Stimulated activated CD4-positive, alpha-beta T cell treated with anti-CD3 and anti-CD28 coated beads, Interleukin-4, amount 100 ng/mL, for 4 hours (primary cell): Measurements from ENCODE around the gene PRCC.
A peak's percentile ranks its signal among the peaks of the same experiment; 100 is the strongest.

Experiments
- DNase-seq, 2 experiments: peaks; one replicate each; pipeline ENCODE4 v3.0.0-alpha.2; 2020

Gene PRCC

DNA sequence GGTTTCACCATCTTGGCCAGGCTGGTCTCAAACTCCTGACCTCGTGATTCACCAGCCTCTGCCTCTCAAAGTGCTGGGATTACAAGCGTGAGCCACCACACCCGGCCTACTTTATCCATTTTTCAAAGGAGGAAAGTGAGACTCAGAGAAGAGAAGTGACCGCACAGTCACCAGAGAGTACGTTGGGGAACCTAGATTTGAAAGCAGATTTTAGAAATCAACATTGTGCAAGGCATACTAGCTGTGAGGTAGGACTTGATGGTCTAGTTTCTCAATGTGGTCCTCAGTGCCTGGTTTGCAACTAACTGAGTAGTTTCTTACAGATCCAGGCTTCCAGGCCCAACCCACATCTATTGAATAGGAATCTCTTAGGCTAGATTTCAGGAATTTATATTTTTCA lies 1.7 kb upstream of the PRCC start:
- DNase-seq: no peak

GRCh38 chr1:156766298-156767100 lies 836 bp upstream of the PRCC start:
- DNase-seq: no peak

DNA sequence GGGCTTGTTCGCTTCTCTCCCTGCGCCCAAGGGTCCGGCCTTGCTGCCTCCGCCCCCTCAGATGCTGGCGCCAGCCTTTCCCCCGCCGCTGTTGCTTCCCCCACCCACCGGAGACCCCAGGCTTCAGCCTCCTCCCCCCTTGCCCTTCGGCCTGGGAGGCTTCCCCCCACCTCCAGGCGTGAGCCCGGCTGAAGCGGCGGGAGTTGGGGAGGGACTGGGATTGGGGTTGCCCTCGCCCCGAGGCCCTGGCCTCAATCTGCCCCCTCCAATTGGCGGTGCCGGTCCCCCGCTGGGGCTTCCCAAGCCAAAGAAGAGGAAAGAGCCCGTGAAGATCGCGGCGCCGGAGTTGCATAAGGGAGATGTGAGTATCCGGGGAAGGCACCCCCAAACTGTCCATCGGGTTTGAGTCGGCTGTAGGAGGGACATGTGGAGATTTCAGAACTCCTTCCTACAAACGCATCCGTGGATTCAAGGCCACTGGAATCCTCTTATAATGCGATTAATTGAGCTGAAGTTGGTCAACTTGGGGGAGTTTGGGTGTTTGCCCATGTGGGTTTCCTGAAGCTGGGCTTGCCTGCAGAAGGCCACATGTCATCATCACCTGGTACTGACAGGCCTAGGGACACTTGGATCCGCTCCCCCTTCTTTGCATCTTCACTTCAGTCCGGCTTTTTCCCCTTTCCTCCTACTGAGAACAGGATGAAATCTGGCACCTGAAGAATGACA lies 707 bp downstream of the PRCC start:
- DNase-seq: no peak

- no peak for DNase-seq
Measured at GRCh38 chr1:156768610-156769295, 1.4 kb downstream of the PRCC start.

DNA sequence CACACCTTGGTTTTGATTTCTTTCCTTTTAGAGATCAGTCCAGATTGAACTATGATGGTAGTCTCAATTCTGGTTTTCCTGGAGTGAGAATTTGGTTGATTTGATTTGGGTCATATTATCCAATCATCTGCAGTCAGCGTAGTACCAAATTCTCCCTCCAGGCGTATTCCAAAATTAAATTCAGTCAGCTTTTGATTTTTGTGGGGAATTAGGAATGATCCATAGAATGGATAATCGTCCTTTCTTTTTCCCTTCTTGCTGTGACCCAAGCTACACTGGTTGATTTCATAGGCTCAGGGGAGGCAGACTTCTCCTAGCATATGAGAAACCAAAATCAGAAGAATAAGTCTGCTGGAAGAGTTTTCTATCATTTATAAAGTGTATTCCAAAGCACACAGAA lies 4.9 kb downstream of the PRCC start:
- DNase-seq: no peak

DNA sequence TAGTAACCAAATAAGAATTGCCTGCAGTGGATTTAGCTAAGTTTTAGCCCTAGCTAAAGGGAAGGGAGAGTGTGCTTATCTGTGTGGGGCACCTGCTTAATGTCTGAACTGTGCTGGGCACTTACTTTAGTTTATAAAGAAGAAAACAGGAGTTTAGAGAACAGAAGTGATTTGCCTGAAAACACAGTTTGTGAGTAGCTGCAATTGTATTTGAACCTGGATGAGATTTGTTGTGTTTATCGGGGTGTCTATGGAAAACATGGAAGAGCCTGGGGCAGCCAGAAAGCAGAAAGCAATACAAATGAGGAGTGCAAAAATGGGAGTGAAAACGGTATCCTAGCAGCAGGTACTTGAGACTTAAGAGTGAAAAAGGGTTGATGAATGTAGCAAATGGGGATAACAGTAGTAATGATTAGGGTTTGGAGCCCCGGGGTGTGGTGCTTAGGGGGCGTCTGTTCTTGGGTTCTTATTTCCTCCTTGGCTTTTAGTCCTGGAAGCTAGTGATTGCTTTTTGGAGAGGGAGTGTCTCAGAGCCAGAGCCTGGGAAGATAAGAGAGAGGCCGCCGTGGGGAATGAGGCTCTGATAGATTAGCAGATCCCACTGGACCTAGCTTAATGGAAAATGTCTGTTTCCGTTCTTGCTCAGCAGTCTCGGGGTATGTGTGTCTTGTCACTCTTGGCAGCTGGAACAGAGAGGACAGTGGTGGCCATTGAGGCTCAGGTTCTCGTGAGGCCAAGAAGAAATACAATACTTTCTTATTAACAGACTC lies 5.6 kb downstream of the PRCC start:
- no peak for DNase-seq

DNA sequence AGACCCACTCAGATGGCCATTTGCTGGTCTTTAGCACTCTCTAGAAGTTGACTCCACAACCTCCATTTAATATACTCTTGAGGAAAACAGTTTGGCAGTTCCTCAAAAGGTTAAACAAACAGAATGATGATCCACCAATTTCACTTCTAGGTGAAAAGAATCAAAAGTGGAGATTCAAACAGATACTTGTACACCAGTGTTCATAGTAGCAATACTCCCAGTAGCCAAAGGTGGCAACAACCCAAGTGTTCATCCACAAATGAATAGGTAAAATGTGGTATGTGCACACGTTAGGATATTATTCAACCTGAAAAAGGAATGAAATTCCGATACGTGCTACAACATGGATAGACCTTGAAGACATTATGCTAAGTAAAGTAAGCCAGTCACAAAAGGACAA lies 6.3 kb downstream of the PRCC start:
- DNase-seq: no peak

DNA sequence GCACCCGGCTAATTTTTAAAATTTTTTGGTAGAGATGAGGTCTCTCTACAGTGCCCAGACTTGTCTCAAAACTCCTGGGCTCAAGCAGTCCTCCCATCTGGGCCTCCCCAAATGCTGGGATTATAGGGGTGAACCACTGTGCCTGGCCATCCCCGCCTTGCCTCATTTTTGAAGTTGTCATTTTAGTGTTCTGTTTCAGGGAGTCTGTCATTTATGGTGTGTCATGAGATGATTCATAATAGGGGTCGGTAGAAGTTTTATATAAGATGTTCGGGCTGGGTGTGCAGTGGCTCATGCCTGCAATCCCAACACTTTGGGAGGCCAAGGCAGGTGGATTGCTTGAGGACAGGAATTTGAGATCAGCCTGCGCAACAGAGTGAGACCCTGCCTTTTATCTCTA lies 8.5 kb downstream of the PRCC start:
- no peak for DNase-seq

GRCh38 chr1:156776942-156777341 lies 9.6 kb downstream of the PRCC start:
- DNase-seq: no peak

- DNase-seq: no peak
Measured at GRCh38 chr1:156777573-156777972, 10.2 kb downstream of the PRCC start.

- DNase-seq: no peak
Measured at GRCh38 chr1:156781585-156782186, 14.4 kb downstream of the PRCC start.

GRCh38 chr1:156785458-156785857 lies 18.1 kb downstream of the PRCC start:
- no peak for DNase-seq

DNA sequence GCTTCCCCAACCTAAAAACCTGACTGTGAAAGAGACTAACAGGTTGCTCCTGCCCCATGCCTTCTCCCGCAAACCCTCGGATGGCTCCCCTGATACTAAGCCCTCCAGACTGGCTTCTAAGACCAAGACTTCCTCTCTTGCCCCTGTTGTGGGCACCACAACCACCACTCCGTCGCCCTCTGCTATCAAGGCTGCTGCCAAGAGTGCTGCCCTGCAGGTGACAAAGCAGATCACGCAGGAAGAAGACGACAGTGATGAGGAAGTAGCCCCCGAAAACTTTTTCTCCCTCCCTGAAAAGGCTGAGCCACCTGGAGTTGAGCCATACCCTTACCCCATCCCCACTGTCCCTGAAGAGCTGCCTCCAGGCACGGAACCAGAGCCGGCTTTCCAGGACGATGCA lies 19.3 kb downstream of the PRCC start:
- no peak for DNase-seq

- no peak for DNase-seq
Measured at GRCh38 chr1:156788136-156788535, 20.8 kb downstream of the PRCC start.

- no peak for DNase-seq
Measured at GRCh38 chr1:156789621-156790318, 22.4 kb downstream of the PRCC start.

- DNase-seq: no peak
Measured at GRCh38 chr1:156794506-156795373, 27.4 kb downstream of the PRCC start.

- DNase-seq: no peak
Measured at GRCh38 chr1:156795374-156795733, 28.0 kb downstream of the PRCC start.

DNA sequence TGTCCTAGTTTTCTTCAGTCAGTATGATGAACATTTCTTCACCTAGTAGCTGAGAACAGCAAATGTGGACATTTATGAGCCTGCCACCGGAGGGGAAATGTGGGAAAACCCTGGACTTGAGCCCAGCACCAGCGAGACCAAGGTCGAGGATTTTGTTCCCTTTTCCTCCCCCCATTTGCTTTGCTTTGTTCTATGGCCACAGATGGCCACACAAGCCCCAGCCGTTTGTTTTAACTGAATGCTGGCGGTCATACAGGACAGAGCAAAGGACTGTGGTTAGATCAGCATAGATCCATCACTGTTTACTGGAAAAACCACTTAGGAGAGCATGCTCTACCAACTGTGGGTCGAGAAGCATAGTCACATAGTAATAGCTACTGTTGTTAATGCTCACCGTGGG lies 28.5 kb downstream of the PRCC start:
- DNase-seq: no peak

- DNase-seq: no peak
Measured at GRCh38 chr1:156796340-156797097, 29.2 kb downstream of the PRCC start.

DNA sequence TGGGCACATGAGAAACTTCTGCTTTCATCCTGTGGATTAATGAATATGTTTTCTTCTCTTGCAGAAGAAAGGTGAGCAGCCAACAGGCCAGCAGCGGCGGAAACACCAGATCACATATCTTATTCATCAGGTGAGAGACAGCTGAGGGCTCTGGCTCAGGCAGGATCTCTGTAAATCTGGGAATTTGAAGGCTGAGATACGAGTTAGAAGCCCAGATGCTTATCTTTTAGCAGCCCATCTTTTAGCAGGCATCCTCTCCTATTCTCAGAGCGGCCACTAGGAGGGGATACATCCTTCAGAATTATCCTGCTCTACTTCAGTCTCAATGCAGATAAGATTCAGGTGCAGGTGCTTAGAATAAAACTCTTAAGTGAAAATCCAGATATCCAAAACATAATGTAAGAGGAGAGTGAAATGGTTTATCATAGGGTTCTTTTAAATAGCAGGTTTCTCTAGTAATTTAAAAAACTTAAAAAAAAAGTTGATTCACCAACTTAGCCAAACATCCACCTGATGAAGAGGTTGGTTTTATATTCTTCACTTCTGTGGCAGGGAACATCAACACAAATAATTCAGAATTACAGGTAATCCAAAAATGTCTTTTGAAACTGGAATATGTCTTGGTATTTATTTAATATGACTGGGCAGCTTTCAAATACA lies 30.0 kb downstream of the PRCC start:
- DNase-seq: peak; percentile 40 to 53
